RWPE1 (cell line): ENCODE measurements around the gene PLEKHF1.

Source experiments
- CTCF ChIA-PET: fragments of 350-600 bp; sonication (Branson Sonifier 250); formaldehyde crosslinking; extraction: SDS; loops from one replicate; lab custom pipeline; 2021; lab: Yijun Ruan, JAX
- POLR2A ChIA-PET: fragments of 400-600 bp; formaldehyde crosslinking; extraction: SDS; loops from one replicate; lab custom pipeline; 2020; ENCODE audit warnings: antibody characterized with exemption; ENCODE audit not compliant: low non-redundant PET; lab: Yijun Ruan, JAX
- DNase-seq: peaks from one replicate; pipeline ENCODE4 v3.0.0; 2012; ENCODE audit warnings: low spot score
- H3K27ac ChIP-seq: fragments of 450-650 bp; 2 replicates; pipeline ENCODE4 v1.5.1; 2017
- CTCF ChIP-seq: fragments of 450-650 bp; conservative IDR thresholded peaks from 2 replicates; pipeline ENCODE4 v1.5.1; 2017; ENCODE audit warnings: low read depth, mild to moderate bottlenecking

The PLEKHF1 gene

GRCh38 chr19:29662604-29663404 lies 2.5 kb upstream of the PLEKHF1 start:
- DNase-seq: peak; percentile 67
- ChIA-PET POLR2A (no interaction called here), CTCF (interaction anchor here (1.1 to 1.3 kb wide), 2 partner anchors 52 to 97 kb away, joined by 3 read pairs; no protein-coding TSS in a partner anchor)
- H3K27ac ChIP-seq: peak overlapping the region; percentile 84
- no peak for TF ChIP-seq CTCF

- POLR2A ChIA-PET: interaction anchor here (1.2 kb wide), 1 partner anchor 58 kb away, joined by 5 read pairs; the partner anchor contains the start of gene POP4
- CTCF ChIA-PET: interaction anchor here (0.6 to 1.3 kb wide), 3 partner anchors 14 to 96 kb away, joined by 3 to 4 read pairs (median 4); no protein-coding TSS in a partner anchor
- no peak for TF ChIP-seq CTCF
- H3K27ac ChIP-seq: peak overlapping the region; percentile 84
- DNase-seq: no peak
Observed at GRCh38 chr19:29663861-29664752, 1.2 kb upstream of the PLEKHF1 start.

GRCh38 chr19:29664753-29665214 lies 477 bp upstream of the PLEKHF1 start:
- ChIA-PET POLR2A (interaction anchor here (0.7 to 1.2 kb wide), 2 partner anchors 30 to 59 kb away, joined by 3 to 5 read pairs; partner anchors contain the start of gene POP4), CTCF (interaction anchor here (0.7 to 2.0 kb wide), 5 partner anchors 11 to 179 kb away, joined by 3 to 7 read pairs (median 5); no protein-coding TSS in a partner anchor)
- peak overlapping the region; percentile 84 for H3K27ac ChIP-seq
- TF ChIP-seq CTCF: no peak; the same call in 1 of the 2 replicates
- DNase-seq: no peak

GRCh38 chr19:29665826-29666577 lies 741 bp downstream of the PLEKHF1 start:
- ChIA-PET CTCF (interaction anchor here (0.6 to 2.0 kb wide), 5 partner anchors 10 to 56 kb away, joined by 3 to 7 read pairs (median 5); no protein-coding TSS in a partner anchor), POLR2A (interaction anchor here (0.5 to 1.7 kb wide), 4 partner anchors 13 to 60 kb away, joined by 3 to 5 read pairs (median 4); partner anchors contain the start of gene POP4)
- DNase-seq: no peak
- peak overlapping the region; percentile 84 for H3K27ac ChIP-seq
- no peak for TF ChIP-seq CTCF

GRCh38 chr19:29666578-29667386 lies 1.5 kb downstream of the PLEKHF1 start:
- ChIA-PET CTCF (interaction anchor here (0.6 to 2.0 kb wide), 5 partner anchors 27 to 139 kb away, joined by 3 to 7 read pairs (median 6); no protein-coding TSS in a partner anchor), POLR2A (interaction anchor here (0.5 to 1.7 kb wide), 3 partner anchors 13 to 57 kb away, joined by 3 to 5 read pairs (median 3); no protein-coding TSS in a partner anchor)
- H3K27ac ChIP-seq: peak overlapping the region; percentile 84
- TF ChIP-seq CTCF: no peak
- no peak for DNase-seq
